H1 (cell line): ENCODE results near the gene OPHN1. TPM values are rescaled to one million over a fixed set of nuclear protein-coding genes. Genes with fewer than 3 reads are reported as not detected.

Source experiments
- CTCF ChIA-PET: fragments of 300-600 bp; sonication (Branson Sonifier 250); formaldehyde crosslinking; loops from one replicate; lab custom pipeline; 2021; ENCODE audit not compliant: partially characterized antibody; lab: Charles Lee
- POLR2A ChIA-PET: fragments of 300-600 bp; sonication (Branson Sonifier 250); formaldehyde crosslinking; loops from one replicate; lab custom pipeline; 2021; ENCODE audit warnings: inconsistent platforms; ENCODE audit not compliant: partially characterized antibody; lab: Charles Lee
- DNase-seq, 2 experiments: peaks; one replicate each; pipeline versions ENCODE4 v3.0.0 to v3.0.0-alpha.2; 2010 to 2022; ENCODE audit warnings: low spot score in 2 of 2, low read depth in 1 of 2, mixed read lengths in 1 of 2
- FAIRE-seq: peaks from 2 replicates; lab custom pipeline; 2011; peaks lifted over from hg19 to GRCh38; lab: Jason Lieb, UNC
- H2AFZ ChIP-seq: 2 replicates; pipeline ENCODE4 v1.8.1; 2012; ENCODE audit warnings: low read length, inconsistent platforms
- H2AK5ac ChIP-seq: 2 replicates; pipeline ENCODE4 v1.6.1; 2013; ENCODE audit warnings: low read depth, low read length
- H2BK120ac ChIP-seq: replicated peaks from 2 replicates; pipeline ENCODE3; 2013; ENCODE audit warnings: low read depth, low read length, inconsistent platforms
- H2BK12ac ChIP-seq: 2 replicates; pipeline ENCODE4 v1.6.1; 2013; ENCODE audit warnings: low read depth, low read length
- H2BK15ac ChIP-seq: 2 replicates; pipeline ENCODE4 v1.6.1; 2013; ENCODE audit warnings: low read length
- H2BK20ac ChIP-seq: 2 replicates; pipeline ENCODE4 v1.6.1; 2013; ENCODE audit warnings: low read length
- H2BK5ac ChIP-seq: 2 replicates; pipeline ENCODE4 v1.6.1; 2013; ENCODE audit warnings: low read depth, low read length
- H3K14ac ChIP-seq: 2 replicates; pipeline ENCODE4 v1.6.1; 2013; ENCODE audit warnings: inconsistent platforms; ENCODE audit not compliant: insufficient read length
- H3K18ac ChIP-seq: 2 replicates; pipeline ENCODE4 v1.6.1; 2013; ENCODE audit warnings: low read length; ENCODE audit errors: extremely low read depth
- H3K23ac ChIP-seq: 2 replicates; pipeline ENCODE4 v1.6.1; 2013; ENCODE audit warnings: inconsistent platforms; ENCODE audit not compliant: insufficient read length
- H3K23me2 ChIP-seq: 2 replicates; pipeline ENCODE4 v1.6.1; 2013; ENCODE audit warnings: low read depth, low read length
- H3K27ac ChIP-seq: 2 replicates; pipeline ENCODE4 v1.6.1; 2011; ENCODE audit warnings: low read depth, low read length, inconsistent platforms
- H3K27me3 ChIP-seq, 4 experiments: replicated peaks in 1 of 4; 1 replicate in 1 of 4; 2 replicates in 3 of 4; pipeline versions ENCODE4 v1.6.1 to v1.8.1; 2011 to 2013; ENCODE audit warnings: low read length in 3 of 4, mild to moderate bottlenecking in 3 of 4, inconsistent platforms in 2 of 4, mixed read lengths in 2 of 4, moderate library complexity in 1 of 4; ENCODE audit not compliant: control insufficient read depth in 3 of 4, insufficient read depth in 3 of 4; ENCODE audit errors: extremely low read depth in 1 of 4
- H3K36me3 ChIP-seq, 4 experiments: 2 replicates each; pipeline versions ENCODE4 v1.6.1 to v1.8.1; 2011 to 2013; ENCODE audit warnings: mild to moderate bottlenecking in 4 of 4, low read length in 3 of 4, moderate library complexity in 2 of 4, control low read depth in 1 of 4, inconsistent platforms in 1 of 4; ENCODE audit not compliant: insufficient read depth in 4 of 4, control insufficient read depth in 2 of 4
- H3K4ac ChIP-seq: replicated peaks from 2 replicates; pipeline ENCODE3; 2013; ENCODE audit warnings: low read length, low read depth, mixed read lengths, inconsistent platforms; ENCODE audit not compliant: insufficient read length
- H3K4me1 ChIP-seq, 4 experiments: replicated peaks in 1 of 4; 1 replicate in 1 of 4; 2 replicates in 3 of 4; pipeline versions ENCODE4 v1.6.1 to v1.8.1; 2011 to 2013; ENCODE audit warnings: low read length in 3 of 4, inconsistent platforms in 2 of 4, mixed read lengths in 1 of 4; ENCODE audit not compliant: insufficient read depth in 4 of 4, control insufficient read depth in 3 of 4
- H3K4me2 ChIP-seq, 2 experiments: 2 replicates each; pipeline versions ENCODE4 v1.6.1 to v1.8.1; 2011 to 2013; ENCODE audit warnings: low read depth in 2 of 2, low read length in 2 of 2, control low read depth in 1 of 2, inconsistent platforms in 1 of 2, mild to moderate bottlenecking in 1 of 2; ENCODE audit not compliant: insufficient read depth in 1 of 2
- H3K4me3 ChIP-seq, 4 experiments: fragments of 200-600, 300-600 bp in 1 of 4; sonication (generic), shearing (Covaris generic), sonication (Bioruptor Twin) in 1 of 4; 2 replicates each; pipeline versions ENCODE4 v1.5.1 to v1.8.1; 2011 to 2016; ENCODE audit warnings: low read length in 4 of 4, low read depth in 3 of 4, control low read depth in 2 of 4, inconsistent platforms in 2 of 4, mild to moderate bottlenecking in 2 of 4, mixed read lengths in 1 of 4, moderate library complexity in 1 of 4; ENCODE audit not compliant: insufficient read depth in 2 of 4; ENCODE audit errors: extremely low read depth in 1 of 4
- H3K56ac ChIP-seq: replicated peaks from 2 replicates; pipeline ENCODE3; 2013; ENCODE audit warnings: low read depth, mild to moderate bottlenecking, mixed read lengths, low read length, inconsistent platforms; ENCODE audit not compliant: insufficient read length
- H3K79me1 ChIP-seq: 2 replicates; pipeline ENCODE4 v1.6.1; 2013; ENCODE audit warnings: low read depth, low read length, control low read depth
- H3K79me2 ChIP-seq, 2 experiments: 2 replicates each; pipeline versions ENCODE4 v1.6.1 to v1.8.1; 2012 to 2013; ENCODE audit warnings: low read length in 2 of 2, mild to moderate bottlenecking in 2 of 2, inconsistent platforms in 1 of 2; ENCODE audit not compliant: insufficient read depth in 2 of 2, control insufficient read depth in 1 of 2
- H3K9ac ChIP-seq, 4 experiments: replicated peaks in 1 of 4; 1 replicate in 1 of 4; 2 replicates in 3 of 4; pipeline versions ENCODE4 v1.6.1 to v1.8.1; 2011 to 2013; ENCODE audit warnings: low read depth in 3 of 4, low read length in 3 of 4, control low read depth in 2 of 4, mild to moderate bottlenecking in 2 of 4, moderate library complexity in 2 of 4, inconsistent platforms in 1 of 4; ENCODE audit errors: extremely low read depth in 1 of 4
- H3K9me3 ChIP-seq, 2 experiments: 2 replicates each; pipeline versions ENCODE4 v1.6.1 to v1.8.1; 2012 to 2013; ENCODE audit warnings: mild to moderate bottlenecking in 2 of 2, moderate library complexity in 2 of 2, control low read depth in 1 of 2, inconsistent platforms in 1 of 2, low read depth in 1 of 2, low read length in 1 of 2, mixed read lengths in 1 of 2; ENCODE audit not compliant: insufficient read depth in 2 of 2
- H4K20me1 ChIP-seq, 2 experiments: replicated peaks in 1 of 2; 2 replicates each; pipeline versions ENCODE3 to v1.8.1; 2011 to 2013; ENCODE audit warnings: inconsistent platforms in 2 of 2, low read length in 2 of 2, mild to moderate bottlenecking in 1 of 2; ENCODE audit not compliant: insufficient read depth in 2 of 2, control insufficient read depth in 1 of 2
- H4K5ac ChIP-seq: 2 replicates; pipeline ENCODE4 v1.6.1; 2013; ENCODE audit warnings: low read length, low read depth, mixed read lengths, inconsistent platforms; ENCODE audit not compliant: insufficient read length
- H4K8ac ChIP-seq: 2 replicates; pipeline ENCODE4 v1.8.0; 2013; ENCODE audit warnings: mild to moderate bottlenecking, moderate library complexity, low read length, inconsistent platforms; ENCODE audit not compliant: insufficient read depth; ENCODE audit errors: extremely low read depth
- H4K91ac ChIP-seq: replicated peaks from 2 replicates; pipeline ENCODE3; 2013; ENCODE audit warnings: low read length, mixed read lengths, inconsistent platforms; ENCODE audit not compliant: insufficient read length
- BACH1 ChIP-seq: IDR thresholded peaks from 2 replicates; pipeline ENCODE4 v1.6.1; 2012; ENCODE audit warnings: low read length, improper control_type of control experiment
- KDM4A ChIP-seq: IDR thresholded peaks from one replicate; pipeline ENCODE4 v1.7.1; 2012; ENCODE audit warnings: low read depth, mild to moderate bottlenecking, moderate library complexity, low read length, inconsistent platforms; ENCODE audit not compliant: severe bottlenecking
- RFX5 ChIP-seq: IDR thresholded peaks from 2 replicates; pipeline ENCODE4 v1.6.1; 2011; ENCODE audit warnings: low read depth, low read length, improper control_type of control experiment, borderline replicate concordance
- TCF12 ChIP-seq: IDR thresholded peaks from 2 replicates; pipeline ENCODE4 v1.6.1; 2011; ENCODE audit warnings: low read depth, mild to moderate bottlenecking, low read length
- WGBS, 2 experiments: shearing (Covaris generic) in 1 of 2; methylation state at CpG; one replicate each; pipeline versions ENCODE4 v1.1.6 to v1.1.7; 2013 to 2015; ENCODE audit warnings: low lambda C conversion rate in 2 of 2, mixed read lengths in 2 of 2, inconsistent platforms in 1 of 2, low coverage in 1 of 2, missing lambda C conversion rate in 1 of 2; ENCODE audit not compliant: insufficient replicate concordance in 2 of 2, insufficient coverage in 1 of 2, insufficient read length in 1 of 2; ENCODE audit errors: extremely low coverage in 1 of 2, missing lambda C conversion rate in 1 of 2; 5-methylcytosine and 5-hydroxymethylcytosine counted together
- polyA plus RNA-seq, 7 experiments: library from polyadenylated mRNA; depleted of rRNA in 3 of 7; stranded (reverse) in 5 of 7; unstranded in 2 of 7; fragments of >200 nt in 5 of 7; fragments of 200-250 nt in 2 of 7; gene quantifications; 1 replicate in 5 of 7; 2 replicates in 1 of 7; 4 replicates in 1 of 7; pipeline versions ENCODE4 v1.2.1 to v1.2.3, GENCODE V29; 2011 to 2013; ENCODE audit warnings: missing spikeins in 2 of 7, mixed read lengths in 2 of 7
- total RNA-seq: library from RNA; stranded (reverse); fragmentation: NEBNext Ultra II Directional; extraction: Animal tissue kit (Norgen Biotek cat#: 25700); gene quantifications from 2 replicates; pipeline ENCODE4 v1.2.1, GENCODE V29; 2021

Gene OPHN1
- total and polyA plus RNA-seq, 2 of the 8 experiments (the other 6 are each of a cell fraction or from before 2014, with no cell fraction given), result 1.2 to 3.5 TPM

DNA sequence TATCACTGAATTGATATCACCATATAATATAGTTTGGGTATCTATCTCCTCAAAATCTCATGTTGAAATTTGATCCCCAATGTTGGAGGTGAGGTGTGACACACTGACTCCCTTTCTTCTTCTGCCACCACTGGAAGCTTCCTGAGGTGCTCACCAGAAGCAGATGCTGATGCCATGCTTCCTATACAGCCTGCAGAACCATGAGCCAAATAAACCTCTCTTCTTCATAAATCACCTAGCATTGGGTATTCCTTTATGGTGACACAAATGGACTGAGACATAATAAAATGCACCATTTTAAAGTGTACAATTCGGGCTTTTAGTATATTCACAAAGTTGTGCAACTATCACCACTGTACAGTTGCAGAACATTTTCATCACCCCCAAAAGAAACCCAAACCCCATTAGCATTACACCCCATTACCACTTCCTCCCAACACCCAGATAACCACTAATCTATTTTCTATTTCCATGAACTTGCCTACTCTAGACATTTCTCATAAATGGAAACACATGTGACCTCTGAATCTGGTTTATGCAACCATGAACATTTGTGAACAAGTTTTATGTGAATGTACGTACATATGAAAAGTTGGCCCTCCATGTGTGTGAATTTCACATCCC is 148.9 kb downstream of the OPHN1 start:
- Histone ChIP-seq H2AFZ (no peak overlapping the region), H2BK20ac (no peak overlapping the region), H3K79me1 (no peaks in the 10 kb centered on the region), H3K27me3 (no peaks in the 10 kb centered on the region), H3K14ac (no peak overlapping the region), H3K79me2 (no peaks in the 10 kb centered on the region), H4K8ac (no peak overlapping the region), H2BK5ac (no peak overlapping the region), H2AK5ac (no peak overlapping the region), H2BK15ac (no peak overlapping the region), H3K4me2 (no peak overlapping the region), H3K4ac (no peak overlapping the region), H3K4me3 (no peak overlapping the region), H3K4me1 (no peaks in the 10 kb centered on the region; a peak in 2 of 7 replicates), H4K20me1 (no peaks in the 10 kb centered on the region), H3K23ac (no peak overlapping the region), H3K56ac (no peak overlapping the region), H3K23me2 (no peaks in the 10 kb centered on the region), H3K27ac (no peak overlapping the region), H2BK120ac (no peak overlapping the region), H4K91ac (no peak overlapping the region), H2BK12ac (no peak overlapping the region), H4K5ac (no peak overlapping the region), H3K36me3 (no peaks in the 10 kb centered on the region), H3K18ac (no peak overlapping the region), H3K9me3 (no peaks in the 10 kb centered on the region), H3K9ac (no peak overlapping the region)
- ChIA-PET POLR2A (no interaction called here), CTCF (interaction anchor here (1.3 kb wide), 1 partner anchor 206 kb away, joined by 3 read pairs; no protein-coding TSS in a partner anchor)
- TF ChIP-seq KDM4A, result no peak
- TF ChIP-seq BACH1, result no peak
- TF ChIP-seq RFX5, result no peak
- no peak for TF ChIP-seq TCF12
- WGBS, 2 experiments, result 90% methylated on average over 2 of the region's 2 CpGs; no CpG with 5 or more reads in 1 of the 2 experiments
- no peak for DNase-seq
- FAIRE-seq, result no peak
